Activated CD4-positive, alpha-beta T cell treated with anti-CD3 and anti-CD28 coated beads, Interleukin-2, amount 50 U/mL, for 1 hour (primary cell): ENCODE data around the gene LKAAEAR1.
"Not testable (repeated sequence)": the region's sequence is repeated elsewhere in the genome, so short reads cannot be mapped to it uniquely, and the experiment has no call there.

Experiments
- DNase-seq: peaks from one replicate; pipeline ENCODE4 v3.0.0-alpha.2; 2020

LKAAEAR1 gene

GRCh38 chr20:64096535-64096934 is 12.3 kb upstream of the LKAAEAR1 start:
- no peak for DNase-seq

- no peak for DNase-seq
These were observed 11.7 kb upstream of the LKAAEAR1 start for GRCh38 chr20:64095927-64096326.

- DNase-seq, result no peak
These were observed 11.3 kb upstream of the LKAAEAR1 start for GRCh38 chr20:64095455-64095854.

GRCh38 chr20:64093013-64093503 is 8.9 kb upstream of the LKAAEAR1 start:
- no peak for DNase-seq

GRCh38 chr20:64092258-64093012 is 8.2 kb upstream of the LKAAEAR1 start:
- no peak for DNase-seq

- DNase-seq, result no peak
These were observed 7.6 kb upstream of the LKAAEAR1 start for GRCh38 chr20:64091770-64092169.

GRCh38 chr20:64091340-64091739 is 7.1 kb upstream of the LKAAEAR1 start:
- no peak for DNase-seq

GRCh38 chr20:64090165-64090564 is 6.0 kb upstream of the LKAAEAR1 start:
- no peak for DNase-seq

GRCh38 chr20:64088586-64088985 is 4.4 kb upstream of the LKAAEAR1 start:
- DNase-seq, result not testable (repeated sequence)

- DNase-seq, result not testable (repeated sequence)
These were observed 3.1 kb upstream of the LKAAEAR1 start for GRCh38 chr20:64087226-64087825.

GRCh38 chr20:64086801-64087200 is 2.6 kb upstream of the LKAAEAR1 start:
- DNase-seq, result no peak

- DNase-seq, result no peak
These were observed 521 bp upstream of the LKAAEAR1 start for GRCh38 chr20:64084685-64085152.

- DNase-seq, result peak; percentile 68
These were observed 807 bp downstream of the LKAAEAR1 start for GRCh38 chr20:64083378-64083803.

- no peak for DNase-seq
These were observed 1.3 kb downstream of the LKAAEAR1 start for GRCh38 chr20:64082820-64083377.

GRCh38 chr20:64082126-64082731 is 2.0 kb downstream of the LKAAEAR1 start:
- no peak for DNase-seq

GRCh38 chr20:64081624-64081964 is 2.6 kb downstream of the LKAAEAR1 start:
- no peak for DNase-seq

- DNase-seq, result no peak
These were observed 3.2 kb downstream of the LKAAEAR1 start for GRCh38 chr20:64080813-64081623.

- peak; percentile 41 for DNase-seq
These were observed 4.0 kb downstream of the LKAAEAR1 start, which contains the start of gene OPRL1 for GRCh38 chr20:64080013-64080812. TSS of gene OPRL1 (plus strand) at chr20:64080082. CDS start at chr20:64092721, 12,639 bp downstream.

GRCh38 chr20:64079273-64080012 is 4.8 kb downstream of the LKAAEAR1 start, which contains the start of gene RGS19:
TSS of gene RGS19 (minus strand) at chr20:64079518. CDS start at chr20:64076886, 2,632 bp downstream.
- DNase-seq, result peak; percentile 64

GRCh38 chr20:64078934-64079272 is 5.3 kb downstream of the LKAAEAR1 start:
- DNase-seq, result no peak
